SK-MEL-5 (cell line): ENCODE results near the gene BCAR1. TPM values are rescaled to one million over a fixed set of nuclear protein-coding genes. Genes with fewer than 3 reads are reported as not detected.

ENCODE experiments used
- small RNA-seq, 2 experiments: library from RNA; depleted of rRNA; stranded (forward); fragments of <200 nt; gene quantifications; one replicate each; pipeline ENCODE3, GENCODE V24; 2014
- total RNA-seq: library from RNA; depleted of rRNA; stranded (reverse); fragments of >200 nt; shearing (Covaris generic); gene quantifications from 2 replicates; pipeline ENCODE4 v1.2.3, GENCODE V29; 2014; rRNA removed

BCAR1 gene
- total RNA-seq, 1 experiment from 2014 or later: 12.4 TPM

Small RNA genes within 50 kb of the gene (small RNA-seq; reads per million reads assigned to genes)
- gene RNU6-758P: 0 reads per million in 2 experiments

Other genes starting within 250 kb of the BCAR1 start
- gene LDHD, start 134.8 kb downstream of the BCAR1 start, total RNA-seq: 2.2 and 3.0 TPM in 2 replicates
- gene ZFP1, start 103.1 kb downstream of the BCAR1 start, total RNA-seq: 8.7 and 10.2 TPM in 2 replicates
- gene CTRB2, start 44.5 kb downstream of the BCAR1 start, total RNA-seq: not detected in 2 replicates
- gene CTRB1, start 32.6 kb downstream of the BCAR1 start, total RNA-seq: not detected in 2 replicates
- 24.8 and 25.1 TPM in 2 replicates for gene CFDP1, start 181.9 kb upstream of the BCAR1 start, total RNA-seq
- gene TMEM170A, start 213.1 kb upstream of the BCAR1 start, total RNA-seq: 18.1 and 19.3 TPM in 2 replicates
- gene CHST6, start 243.8 kb upstream of the BCAR1 start, total RNA-seq: 10.2 and 11.0 TPM in 2 replicates